Central memory CD4-positive, alpha-beta T cell (primary cell): ENCODE measurements around the gene DENND5A.

Experiments
- DNase-seq: peaks from one replicate; pipeline ENCODE4 v3.0.0; 2022

The DENND5A gene

GRCh38 chr11:9094420-9094819, 170.7 kb downstream of the DENND5A start:
- DNase-seq = no peak

GRCh38 chr11:9092853-9093778, 172.0 kb downstream of the DENND5A start:
- DNase-seq = no peak

- DNase-seq = no peak
Observed at GRCh38 chr11:9092072-9092471, 173.1 kb downstream of the DENND5A start.

GRCh38 chr11:9091044-9091922, 173.9 kb downstream of the DENND5A start, which contains the start of gene SCUBE2:
TSS of gene SCUBE2 (minus strand) at chr11:9091599. CDS start at chr11:9091528, 71 bp downstream.
- DNase-seq = no peak

GRCh38 chr11:9090488-9091043, 174.6 kb downstream of the DENND5A start:
- no peak for DNase-seq

GRCh38 chr11:9089636-9090035, 175.5 kb downstream of the DENND5A start:
- no peak for DNase-seq

GRCh38 chr11:9089061-9089460, 176.1 kb downstream of the DENND5A start:
- no peak for DNase-seq
